GM23248 (cell line): ENCODE results near the gene SPTLC2. TPM values are rescaled to one million over a fixed set of nuclear protein-coding genes. Genes with fewer than 3 reads are reported as not detected.

Experiments used
- DNase-seq: peaks from one replicate; pipeline ENCODE4 v3.0.0-alpha.2; 2015
- H2AFZ ChIP-seq: fragments of 200-600 bp; sonication (generic); 2 replicates; pipeline ENCODE4 v1.6.1; 2016; ENCODE audit warnings: antibody characterized with exemption
- H3F3A ChIP-seq: fragments of 200-600 bp; sonication (generic); 2 replicates; pipeline ENCODE4 v1.6.1; 2016; ENCODE audit warnings: mild to moderate bottlenecking, antibody characterized with exemption, mixed run types; ENCODE audit not compliant: insufficient read depth
- H3K27ac ChIP-seq: fragments of 200-600 bp; sonication (generic); 2 replicates; pipeline ENCODE4 v1.5.1; 2016; ENCODE audit warnings: mild to moderate bottlenecking
- H3K27me3 ChIP-seq: fragments of 200-600 bp; sonication (generic); replicated peaks from 2 replicates; pipeline ENCODE4 v1.6.1; 2016; ENCODE audit warnings: mild to moderate bottlenecking; ENCODE audit not compliant: insufficient read depth
- H3K36me3 ChIP-seq: fragments of 200-600 bp; sonication (generic); 2 replicates; pipeline ENCODE4 v1.6.1; 2016; ENCODE audit warnings: low read depth, mild to moderate bottlenecking
- H3K4me1 ChIP-seq: fragments of 200-600 bp; sonication (generic); 2 replicates; pipeline ENCODE4 v1.6.1; 2016; ENCODE audit warnings: mild to moderate bottlenecking; ENCODE audit not compliant: insufficient read depth
- H3K4me2 ChIP-seq: fragments of 200-600 bp; sonication (generic); one replicate; pipeline ENCODE4 v1.6.1; 2016; ENCODE audit warnings: mild to moderate bottlenecking; ENCODE audit not compliant: unreplicated experiment
- H3K4me3 ChIP-seq: fragments of 200-600 bp; sonication (generic); 2 replicates; pipeline ENCODE4 v1.5.1; 2016; ENCODE audit warnings: mild to moderate bottlenecking
- H3K79me2 ChIP-seq: fragments of 200-600 bp; sonication (generic); 2 replicates; pipeline ENCODE4 v1.6.1; 2016; ENCODE audit warnings: mild to moderate bottlenecking; ENCODE audit not compliant: insufficient read depth
- H3K9ac ChIP-seq: fragments of 200-600 bp; sonication (generic); 2 replicates; pipeline ENCODE4 v1.6.1; 2016; ENCODE audit warnings: mild to moderate bottlenecking
- H3K9me2 ChIP-seq: fragments of 200-600 bp; sonication (generic); 2 replicates; pipeline ENCODE4 v1.6.1; 2016; ENCODE audit warnings: mixed run types, mild to moderate bottlenecking, moderate library complexity; ENCODE audit not compliant: insufficient read depth
- H3K9me3 ChIP-seq: fragments of 200-600 bp; sonication (generic); one replicate; pipeline ENCODE4 v1.6.1; 2017; ENCODE audit warnings: low read depth
- H4K20me1 ChIP-seq: fragments of 200-600 bp; sonication (generic); 2 replicates; pipeline ENCODE4 v1.6.0; 2016; ENCODE audit not compliant: insufficient read depth
- EZH2 ChIP-seq: fragments of 200-600 bp; sonication (generic); IDR thresholded peaks from 2 replicates; pipeline ENCODE4 v1.6.1; 2018; ENCODE audit warnings: antibody characterized with exemption, mild to moderate bottlenecking; ENCODE audit not compliant: insufficient read depth, poor library complexity, severe bottlenecking
- EZH2phosphoT487 ChIP-seq: fragments of 200-600 bp; sonication (generic); IDR thresholded peaks from 2 replicates; pipeline ENCODE4 v1.6.1; 2018; ENCODE audit warnings: antibody characterized with exemption, moderate library complexity, mild to moderate bottlenecking, low read depth; ENCODE audit not compliant: insufficient read depth
- WGBS, 2 experiments: methylation state at CpG; one replicate each; pipeline ENCODE4 v1.1.6; 2015 to 2017; ENCODE audit warnings: low lambda C conversion rate in 2 of 2, low coverage in 1 of 2; ENCODE audit errors: missing lambda C conversion rate in 2 of 2; 5-methylcytosine and 5-hydroxymethylcytosine counted together
- in situ Hi-C: fragments of 300-500 bp; cut with MboI; formaldehyde crosslinking; loops from 2 replicates; pipeline ENCODE4 v1.15.0; 2020
- polyA plus RNA-seq: library from polyadenylated mRNA; unstranded; fragments of >200 nt; fragmentation: Nextera tagmentation; extraction: Ambion mirVana; gene quantifications from 2 replicates; pipeline ENCODE4 v1.2.1, GENCODE V29; 2016
- total RNA-seq: library from RNA; depleted of rRNA; stranded (reverse); fragments of >200 nt; shearing (Covaris generic); gene quantifications from 2 replicates; pipeline ENCODE4 v1.2.3, GENCODE V29; 2014

The SPTLC2 gene
- total and polyA plus RNA-seq, 2 experiments from 2014 or later = 44.7 to 45.6 TPM

- H3K9ac ChIP-seq = no peak overlapping the region
- no peak for TF ChIP-seq EZH2
- TF ChIP-seq EZH2phosphoT487 = no peak
- H3K9me2 ChIP-seq = no peaks in the 10 kb centered on the region
- no peak overlapping the region for H3K4me3 ChIP-seq
- no peaks in the 10 kb centered on the region; the same call in 1 of the 2 replicates for H3F3A ChIP-seq
- no peak overlapping the region for H3K4me2 ChIP-seq
- 66 to 78% methylated on average over 1 of the region's 1 CpG for WGBS, 2 experiments
- no peaks in the 10 kb centered on the region for H3K27me3 ChIP-seq
- no peak for DNase-seq
- H3K36me3 ChIP-seq = peaks cover 22% of the 10 kb centered on the region
- no peaks in the 10 kb centered on the region for H3K4me1 ChIP-seq
- H3K27ac ChIP-seq = no peak overlapping the region
- H3K9me3 ChIP-seq = no peaks in the 10 kb centered on the region
- H2AFZ ChIP-seq = no peak overlapping the region
- peaks cover 82% of the 10 kb centered on the region for H3K79me2 ChIP-seq
- in situ Hi-C loops = no loop called here
- H4K20me1 ChIP-seq = no peaks in the 10 kb centered on the region
These were observed 90.2 kb downstream of the SPTLC2 start for GRCh38 chr14:77526266-77526665.

DNA sequence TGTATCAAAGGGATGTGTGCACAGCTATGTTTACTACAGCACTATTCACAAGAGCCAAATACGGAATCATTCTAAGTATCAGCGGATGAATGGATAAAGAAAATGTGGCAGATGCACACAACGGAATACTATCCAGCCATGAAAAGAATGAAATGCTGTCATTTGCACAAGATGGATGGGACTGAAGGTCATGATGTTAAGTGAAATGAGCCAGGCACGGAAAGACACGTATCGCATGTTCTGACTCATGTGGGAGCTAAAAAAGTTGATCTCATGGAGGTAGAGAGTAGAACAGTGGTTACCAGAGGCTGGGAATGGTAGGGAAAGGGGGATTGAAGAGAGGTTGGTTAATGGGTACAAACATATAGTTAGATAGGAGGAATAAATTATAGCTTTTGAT, 91.9 kb downstream of the SPTLC2 start:
- 90% methylated on average over 6 of the region's 6 CpGs for WGBS, 2 experiments
- no peak for DNase-seq
- in situ Hi-C loops = no loop called here

DNA sequence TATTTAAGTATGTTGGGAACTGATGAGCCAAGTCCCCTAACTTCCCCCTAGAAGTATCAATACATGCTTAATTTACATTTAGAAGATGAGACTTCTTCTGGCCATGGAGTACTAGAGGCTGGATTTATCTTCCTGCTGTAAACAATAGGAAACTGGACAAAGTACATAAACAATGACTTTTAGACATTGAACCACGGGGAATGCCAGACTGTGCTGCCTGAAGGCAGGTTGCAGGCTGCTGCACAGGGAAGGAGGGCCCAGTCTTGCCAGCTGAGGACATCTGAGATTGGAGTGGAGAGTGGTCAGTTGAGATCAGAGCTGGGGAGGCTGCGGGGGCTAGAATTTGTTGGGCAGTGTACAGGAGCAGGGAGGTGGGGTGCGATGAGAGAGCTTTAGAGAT, 93.3 kb downstream of the SPTLC2 start:
- no peaks in the 10 kb centered on the region; the same call in 1 of the 2 replicates for H3F3A ChIP-seq
- H4K20me1 ChIP-seq = no peaks in the 10 kb centered on the region
- H3K27ac ChIP-seq = no peak overlapping the region
- in situ Hi-C loops = no loop called here
- H3K27me3 ChIP-seq = no peaks in the 10 kb centered on the region
- H3K9me3 ChIP-seq = no peaks in the 10 kb centered on the region
- no peak overlapping the region for H3K4me3 ChIP-seq
- peaks cover 48% of the 10 kb centered on the region for H3K36me3 ChIP-seq
- WGBS, 2 experiments = 96% methylated on average over 3 of the region's 3 CpGs
- no peak overlapping the region for H3K9ac ChIP-seq
- no peaks in the 10 kb centered on the region for H3K9me2 ChIP-seq
- no peak overlapping the region for H3K4me2 ChIP-seq
- no peak for DNase-seq
- peaks cover 72% of the 10 kb centered on the region for H3K79me2 ChIP-seq
- H3K4me1 ChIP-seq = no peaks in the 10 kb centered on the region
- TF ChIP-seq EZH2 (no peak), EZH2phosphoT487 (no peak)
- no peak overlapping the region for H2AFZ ChIP-seq

More for the DNA sequence above, 91.9 kb downstream of the SPTLC2 start:
- H3K27me3 ChIP-seq = no peaks in the 10 kb centered on the region
- H3K9me2 ChIP-seq = no peaks in the 10 kb centered on the region
- no peak overlapping the region for H2AFZ ChIP-seq
- H3K27ac ChIP-seq = no peak overlapping the region
- no peak overlapping the region for H3K4me2 ChIP-seq
- no peaks in the 10 kb centered on the region for H3K4me1 ChIP-seq
- no peaks in the 10 kb centered on the region; the same call in 1 of the 2 replicates for H3F3A ChIP-seq
- TF ChIP-seq EZH2 = no peak
- no peak for TF ChIP-seq EZH2phosphoT487
- H4K20me1 ChIP-seq = no peaks in the 10 kb centered on the region
- H3K9me3 ChIP-seq = no peaks in the 10 kb centered on the region
- H3K9ac ChIP-seq = no peak overlapping the region
- no peak overlapping the region for H3K4me3 ChIP-seq
- peaks cover 39% of the 10 kb centered on the region for H3K36me3 ChIP-seq
- H3K79me2 ChIP-seq = peaks cover 86% of the 10 kb centered on the region

GRCh38 chr14:77520555-77520954, 95.9 kb downstream of the SPTLC2 start:
- peaks cover 60% of the 10 kb centered on the region for H3K36me3 ChIP-seq
- no peaks in the 10 kb centered on the region for H3K27me3 ChIP-seq
- H3K27ac ChIP-seq = no peak overlapping the region
- H3F3A ChIP-seq = no peaks in the 10 kb centered on the region; the same call in 1 of the 2 replicates
- no peak overlapping the region for H3K4me2 ChIP-seq
- H2AFZ ChIP-seq = no peak overlapping the region
- H3K9me3 ChIP-seq = no peaks in the 10 kb centered on the region
- DNase-seq = no peak
- H4K20me1 ChIP-seq = no peaks in the 10 kb centered on the region
- no peak overlapping the region for H3K4me3 ChIP-seq
- H3K4me1 ChIP-seq = no peaks in the 10 kb centered on the region
- no peak for TF ChIP-seq EZH2phosphoT487
- TF ChIP-seq EZH2 = no peak
- H3K79me2 ChIP-seq = peaks cover 51% of the 10 kb centered on the region
- H3K9ac ChIP-seq = no peak overlapping the region
- in situ Hi-C loops = no loop called here
- no peaks in the 10 kb centered on the region for H3K9me2 ChIP-seq
- WGBS, 2 experiments = 96 to 97% methylated on average over 4 of the region's 4 CpGs

- Histone ChIP-seq H3K36me3 (peaks cover 62% of the 10 kb centered on the region), H3K4me1 (no peaks in the 10 kb centered on the region), H3K9me2 (no peaks in the 10 kb centered on the region), H4K20me1 (no peaks in the 10 kb centered on the region), H3K79me2 (peaks cover 13% of the 10 kb centered on the region; the same call in 1 of the 2 replicates), H3F3A (peaks cover 5% of the 10 kb centered on the region; the same call in 1 of the 2 replicates), H3K27me3 (no peaks in the 10 kb centered on the region), H3K4me3 (no peak overlapping the region), H3K9me3 (no peaks in the 10 kb centered on the region), H3K4me2 (no peak overlapping the region), H3K9ac (no peak overlapping the region), H3K27ac (no peak overlapping the region), H2AFZ (no peak overlapping the region)
- DNase-seq = no peak
- in situ Hi-C loops = no loop called here
- TF ChIP-seq EZH2 (no peak), EZH2phosphoT487 (no peak)
These were observed 100.3 kb downstream of the SPTLC2 start for GRCh38 chr14:77516126-77516525.
